HepG2 (cell line): ENCODE measurements around the gene NINJ2. TPM values are rescaled to one million over a fixed set of nuclear protein-coding genes. Genes with fewer than 3 reads are reported as not detected.

Source experiments
- ARHGAP35 ChIP-seq: sonication (generic); formaldehyde crosslinking; IDR thresholded peaks from 2 replicates; pipeline ENCODE4 v1.9.0; 2022; ENCODE audit warnings: mild to moderate bottlenecking, inconsistent platforms, moderate library complexity, missing genetic modification reagents, borderline replicate concordance
- ASH2L ChIP-seq: fragments of 300-600, 200-600 bp; sonication (generic); IDR thresholded peaks from 2 replicates; pipeline ENCODE4 v1.7.0; 2017; ENCODE audit warnings: low read depth, mild to moderate bottlenecking, moderate library complexity, mixed read lengths, low read length; ENCODE audit not compliant: insufficient read length
- ATAD3A ChIP-seq: sonication (generic); formaldehyde crosslinking; IDR thresholded peaks from 2 replicates; pipeline ENCODE4 v1.4.0; 2020; ENCODE audit warnings: missing genetic modification reagents
- ESRRA ChIP-seq: sonication (generic); formaldehyde crosslinking; IDR thresholded peaks from 2 replicates; pipeline ENCODE4 v1.5.1; 2020; ENCODE audit warnings: mild to moderate bottlenecking, low read depth, missing genetic modification reagents
- ISX ChIP-seq: sonication (generic); formaldehyde crosslinking; conservative IDR thresholded peaks from 2 replicates; pipeline ENCODE4 v1.5.0; 2020; ENCODE audit warnings: missing genetic modification reagents
- KLF12 ChIP-seq: sonication (generic); formaldehyde crosslinking; IDR thresholded peaks from 2 replicates; pipeline ENCODE4 v1.4.0; 2020; ENCODE audit warnings: missing genetic modification reagents, borderline replicate concordance
- KMT2B ChIP-seq: IDR thresholded peaks from 2 replicates; pipeline ENCODE4 v1.6.1; 2016; ENCODE audit warnings: missing genetic modification reagents, missing compliant biosample characterization
- NR2C2 ChIP-seq: sonication (generic); formaldehyde crosslinking; IDR thresholded peaks from 2 replicates; pipeline ENCODE4 v1.4.0; 2020; ENCODE audit warnings: missing genetic modification reagents, mild to moderate bottlenecking, moderate library complexity, borderline replicate concordance
- NRL ChIP-seq: sonication (generic); formaldehyde crosslinking; IDR thresholded peaks from 2 replicates; pipeline ENCODE4 v1.5.0; 2020; ENCODE audit warnings: missing genetic modification reagents, mild to moderate bottlenecking, moderate library complexity, borderline replicate concordance
- POGZ ChIP-seq: sonication (generic); formaldehyde crosslinking; IDR thresholded peaks from 2 replicates; pipeline ENCODE4 v1.4.0; 2020; ENCODE audit warnings: mild to moderate bottlenecking, missing genetic modification reagents
- SAP130 ChIP-seq: IDR thresholded peaks from 2 replicates; pipeline ENCODE4 v1.6.1; 2016; ENCODE audit warnings: low read depth
- SNAPC2 ChIP-seq: sonication (generic); formaldehyde crosslinking; IDR thresholded peaks from 2 replicates; pipeline ENCODE4 v1.8.1; 2022; ENCODE audit warnings: mild to moderate bottlenecking, missing genetic modification reagents
- TBP ChIP-seq: sonication (generic); formaldehyde crosslinking; IDR thresholded peaks from 2 replicates; pipeline ENCODE4 v1.5.0; 2020; ENCODE audit warnings: missing genetic modification reagents
- XRCC5 ChIP-seq: fragments of 200-400 bp; formaldehyde crosslinking; optimal IDR thresholded peaks from 2 replicates; pipeline ENCODE3; 2017; ENCODE audit warnings: mild to moderate bottlenecking, low read length
- ZBTB7B ChIP-seq: sonication (generic); formaldehyde crosslinking; IDR thresholded peaks from 2 replicates; pipeline ENCODE4 v1.4.0; 2020; ENCODE audit warnings: missing genetic modification reagents
- ZNF124 ChIP-seq: sonication (generic); formaldehyde crosslinking; IDR thresholded peaks from 2 replicates; pipeline ENCODE4 v1.4.0; 2020; ENCODE audit warnings: missing genetic modification reagents
- ZNF260 ChIP-seq: sonication (generic); formaldehyde crosslinking; IDR thresholded peaks from 2 replicates; pipeline ENCODE4 v1.4.0; 2020; ENCODE audit warnings: missing genetic modification reagents, low read depth, mild to moderate bottlenecking, borderline replicate concordance
- ZNF274 ChIP-seq: sonication (generic); formaldehyde crosslinking; IDR thresholded peaks from 2 replicates; pipeline ENCODE4 v1.5.1; 2020; ENCODE audit warnings: mild to moderate bottlenecking, missing genetic modification reagents
- ZNF317 ChIP-seq: sonication (generic); formaldehyde crosslinking; IDR thresholded peaks from 2 replicates; pipeline ENCODE4 v1.5.0; 2020; ENCODE audit warnings: mild to moderate bottlenecking, missing genetic modification reagents
- ZNF354B ChIP-seq: sonication (generic); formaldehyde crosslinking; IDR thresholded peaks from 2 replicates; pipeline ENCODE4 v1.8.0; 2022; ENCODE audit warnings: mild to moderate bottlenecking, missing genetic modification reagents
- ZNF775 ChIP-seq: sonication (generic); formaldehyde crosslinking; IDR thresholded peaks from 2 replicates; pipeline ENCODE4 v1.4.0; 2020; ENCODE audit warnings: missing genetic modification reagents, mild to moderate bottlenecking, moderate library complexity, borderline replicate concordance
- ZNF883 ChIP-seq: sonication (generic); formaldehyde crosslinking; IDR thresholded peaks from 2 replicates; pipeline ENCODE4 v1.5.1; 2020; ENCODE audit warnings: mild to moderate bottlenecking, missing genetic modification reagents; ENCODE audit errors: not compliant biosample characterization
- polyA plus RNA-seq, 8 experiments: library from polyadenylated mRNA; depleted of rRNA in 3 of 8; stranded (reverse) in 7 of 8; unstranded in 1 of 8; fragments of >200 nt; fragmentation: Illumina TruSeq in 4 of 8; extraction: Trizol in 4 of 8; gene quantifications; 2 replicates each; pipeline versions ENCODE4 v1.2.1 to v1.2.3, GENCODE V29; 2011 to 2016; ENCODE audit warnings: low read depth in 4 of 8, missing spikeins in 1 of 8, mixed read lengths in 1 of 8; ENCODE audit not compliant: insufficient read depth in 1 of 8
- total RNA-seq, 5 experiments: library from RNA; depleted of rRNA; stranded (reverse); fragments of >200 nt; fragmentation: Illumina TruSeq; extraction: Trizol; gene quantifications; 2 replicates each; pipeline ENCODE4 v1.2.3, GENCODE V29; 2016; ENCODE audit warnings: low read depth in 1 of 5
- TF ChIP-seq, protein P1 (sequence below): IDR thresholded peaks from 2 replicates; pipeline ENCODE4 v1.4.0; 2020; ENCODE audit warnings: mild to moderate bottlenecking, missing genetic modification reagents
- TF ChIP-seq, protein P2 (sequence below): sonication (generic); formaldehyde crosslinking; IDR thresholded peaks from 2 replicates; pipeline ENCODE4 v1.4.0; 2020; ENCODE audit warnings: missing genetic modification reagents

NINJ2 gene
- total and polyA plus RNA-seq, 2 of the 13 experiments (the other 11 are each of a cell fraction or from before 2014, with no cell fraction given): 0.62 to 3.8 TPM

DNA sequence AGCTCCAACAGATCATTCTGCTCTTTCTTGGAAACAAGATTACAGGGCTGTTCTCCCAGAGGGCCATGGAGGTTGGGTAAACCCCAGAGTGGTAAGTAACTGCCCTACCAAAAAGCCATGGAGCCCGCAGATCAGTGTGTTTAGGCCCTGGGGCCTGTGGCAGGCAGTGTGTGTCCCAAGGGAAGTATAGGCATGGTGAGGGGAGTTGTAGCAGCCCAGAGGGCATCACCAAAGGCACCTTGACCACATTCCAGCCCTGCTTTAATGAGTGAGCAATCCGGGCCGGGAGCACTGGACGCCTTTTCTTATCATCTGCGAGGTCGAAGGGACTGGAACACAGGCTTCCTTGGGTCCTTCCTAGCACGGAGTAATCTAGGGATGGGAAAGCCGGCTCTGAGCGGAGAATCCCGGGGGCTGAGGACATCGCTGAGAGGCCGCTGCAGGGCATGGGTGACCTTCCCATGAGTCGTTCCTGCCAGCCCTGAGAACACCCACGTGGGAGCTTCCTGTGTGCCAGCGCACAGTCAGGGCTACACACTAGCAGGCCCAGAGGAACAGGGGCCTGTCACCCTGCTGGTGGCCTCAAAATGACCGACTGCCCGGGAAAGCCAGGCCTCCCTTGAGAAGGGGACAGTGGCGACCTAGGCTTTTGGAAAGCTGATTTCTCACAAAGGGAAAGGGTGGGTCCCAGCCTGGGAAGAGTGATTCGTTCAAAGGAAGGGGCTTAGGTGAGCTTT lies 91.3 kb downstream of the NINJ2 start (continued):
- TF ChIP-seq, protein P1, sequence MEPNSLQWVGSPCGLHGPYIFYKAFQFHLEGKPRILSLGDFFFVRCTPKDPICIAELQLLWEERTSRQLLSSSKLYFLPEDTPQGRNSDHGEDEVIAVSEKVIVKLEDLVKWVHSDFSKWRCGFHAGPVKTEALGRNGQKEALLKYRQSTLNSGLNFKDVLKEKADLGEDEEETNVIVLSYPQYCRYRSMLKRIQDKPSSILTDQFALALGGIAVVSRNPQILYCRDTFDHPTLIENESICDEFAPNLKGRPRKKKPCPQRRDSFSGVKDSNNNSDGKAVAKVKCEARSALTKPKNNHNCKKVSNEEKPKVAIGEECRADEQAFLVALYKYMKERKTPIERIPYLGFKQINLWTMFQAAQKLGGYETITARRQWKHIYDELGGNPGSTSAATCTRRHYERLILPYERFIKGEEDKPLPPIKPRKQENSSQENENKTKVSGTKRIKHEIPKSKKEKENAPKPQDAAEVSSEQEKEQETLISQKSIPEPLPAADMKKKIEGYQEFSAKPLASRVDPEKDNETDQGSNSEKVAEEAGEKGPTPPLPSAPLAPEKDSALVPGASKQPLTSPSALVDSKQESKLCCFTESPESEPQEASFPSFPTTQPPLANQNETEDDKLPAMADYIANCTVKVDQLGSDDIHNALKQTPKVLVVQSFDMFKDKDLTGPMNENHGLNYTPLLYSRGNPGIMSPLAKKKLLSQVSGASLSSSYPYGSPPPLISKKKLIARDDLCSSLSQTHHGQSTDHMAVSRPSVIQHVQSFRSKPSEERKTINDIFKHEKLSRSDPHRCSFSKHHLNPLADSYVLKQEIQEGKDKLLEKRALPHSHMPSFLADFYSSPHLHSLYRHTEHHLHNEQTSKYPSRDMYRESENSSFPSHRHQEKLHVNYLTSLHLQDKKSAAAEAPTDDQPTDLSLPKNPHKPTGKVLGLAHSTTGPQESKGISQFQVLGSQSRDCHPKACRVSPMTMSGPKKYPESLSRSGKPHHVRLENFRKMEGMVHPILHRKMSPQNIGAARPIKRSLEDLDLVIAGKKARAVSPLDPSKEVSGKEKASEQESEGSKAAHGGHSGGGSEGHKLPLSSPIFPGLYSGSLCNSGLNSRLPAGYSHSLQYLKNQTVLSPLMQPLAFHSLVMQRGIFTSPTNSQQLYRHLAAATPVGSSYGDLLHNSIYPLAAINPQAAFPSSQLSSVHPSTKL (CRISPR knock-in tag): peak; percentile 12; the same call in 1 of the 2 replicates
- TF ChIP-seq KLF12 (CRISPR knock-in tag): no peak
- no peak for TF ChIP-seq POGZ (CRISPR knock-in tag)
- TF ChIP-seq XRCC5: peak; percentile 53
- TF ChIP-seq SNAPC2 (CRISPR knock-in tag): no peak
- no peak for TF ChIP-seq ASH2L
- TF ChIP-seq ZNF124 (CRISPR knock-in tag): peak; percentile 32; the same call in 1 of the 2 replicates
- TF ChIP-seq ZNF354B (CRISPR knock-in tag): 0 out of 2 replicates have a peak, but pooled peaks have one; percentile 34
- TF ChIP-seq ATAD3A (CRISPR knock-in tag): no peak
- peak; percentile 61; the same call in 1 of the 2 replicates for TF ChIP-seq ZNF317
- TF ChIP-seq ZNF775: no peak
- TF ChIP-seq, protein P2, sequence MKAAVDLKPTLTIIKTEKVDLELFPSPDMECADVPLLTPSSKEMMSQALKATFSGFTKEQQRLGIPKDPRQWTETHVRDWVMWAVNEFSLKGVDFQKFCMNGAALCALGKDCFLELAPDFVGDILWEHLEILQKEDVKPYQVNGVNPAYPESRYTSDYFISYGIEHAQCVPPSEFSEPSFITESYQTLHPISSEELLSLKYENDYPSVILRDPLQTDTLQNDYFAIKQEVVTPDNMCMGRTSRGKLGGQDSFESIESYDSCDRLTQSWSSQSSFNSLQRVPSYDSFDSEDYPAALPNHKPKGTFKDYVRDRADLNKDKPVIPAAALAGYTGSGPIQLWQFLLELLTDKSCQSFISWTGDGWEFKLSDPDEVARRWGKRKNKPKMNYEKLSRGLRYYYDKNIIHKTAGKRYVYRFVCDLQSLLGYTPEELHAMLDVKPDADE (CRISPR knock-in tag): no peak
- peak; percentile 72; the same call in 1 of the 2 replicates for TF ChIP-seq NRL
- TF ChIP-seq TBP: no peak
- peak; percentile 48; the same call in 1 of the 2 replicates for TF ChIP-seq ESRRA
- peak; percentile 33; the same call in 1 of the 2 replicates for TF ChIP-seq KMT2B (CRISPR knock-in tag)
- peak; percentile 71; the same call in 1 of the 2 replicates for TF ChIP-seq ARHGAP35 (CRISPR knock-in tag)
- no peak for TF ChIP-seq ISX (CRISPR knock-in tag)
- peak; percentile 28 for TF ChIP-seq ZNF883
- no peak for TF ChIP-seq ZBTB7B (CRISPR knock-in tag)
- TF ChIP-seq SAP130 (CRISPR knock-in tag): peak; percentile 34; the same call in 1 of the 2 replicates
- no peak for TF ChIP-seq ZNF274 (CRISPR knock-in tag)
- no peak for TF ChIP-seq NR2C2 (CRISPR knock-in tag)
- TF ChIP-seq ZNF260 (CRISPR knock-in tag): no peak
